Heart left ventricle (tissue), 13 donors: ENCODE data around the gene GBA3.

Source experiments
- POLR2A ChIP-seq, 2 donors: fragments of 450-650 bp; IDR thresholded peaks; one replicate each; pipeline ENCODE4 v1.6.1; 2017; ENCODE audit warnings: antibody characterized with exemption in 2 of 2, mild to moderate bottlenecking in 2 of 2, moderate library complexity in 2 of 2
- TF ChIP-seq, protein P1 (sequence below), 12 donors: fragments of 200-600 bp; sonication (generic) in 4 of 12; IDR thresholded peaks; one replicate each; pipeline versions ENCODE4 v1.5.0 to v1.8.0; 2018 to 2022; ENCODE audit warnings: antibody characterized with exemption in 12 of 12, mild to moderate bottlenecking in 5 of 12
- donor health status: ischemic (EF 13 %, LVEDD 7.1; RV severe dilation, severe dysfunction).
- donor health status: DM: no; HTN: yes; CAD: no.
- donor health status: DM: no; HTN: no; CAD: no.
- donor health status: ischemic (EF 25% LVEDD 6.9; RV normal size, moderate dysfunction).
- donor health status: ischemic (EF 25% LVEDD 5.7; RV mildly dilated, moderate dysfunction).
- donor health status: ischemic (EF 35%, LVEDD 5.7; RV mildly dilated, moderate dysfunction).
- donor health status: nonischemic (EF 11% LVEDD 7.7; RV severe dilation, severe dysfunction).
- donor health status: DM: yes; HTN: yes; CAD: no.
- donor health status: PGD.
- donor health status: ischemic (EF 29% LVEDD 5.4; RV normal size, mild dysfunction).
- donor health status: nonischemic (EF 23%, LVEDD 6.1; RV moderate dilation, normal function).

DNA sequence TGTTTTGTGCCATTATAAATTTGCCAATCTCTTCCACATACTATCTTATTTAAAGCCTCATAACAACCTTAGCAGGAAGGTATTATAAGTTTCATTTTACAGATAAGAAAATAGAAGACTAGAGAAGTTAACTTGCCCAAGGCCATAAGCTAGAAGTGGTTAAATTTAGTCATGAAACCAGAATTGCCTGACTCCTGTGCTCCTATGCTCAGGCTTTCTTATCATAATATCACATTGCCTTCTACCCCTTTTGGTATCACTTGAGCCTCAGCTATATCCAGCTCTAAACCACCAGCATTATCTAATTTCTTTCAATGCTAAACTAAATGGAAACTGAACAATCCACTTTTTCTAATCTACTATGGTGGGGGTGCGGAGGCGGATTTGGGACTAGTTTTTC, 164.7 kb downstream of the GBA3 start:
- TF ChIP-seq, protein P1, sequence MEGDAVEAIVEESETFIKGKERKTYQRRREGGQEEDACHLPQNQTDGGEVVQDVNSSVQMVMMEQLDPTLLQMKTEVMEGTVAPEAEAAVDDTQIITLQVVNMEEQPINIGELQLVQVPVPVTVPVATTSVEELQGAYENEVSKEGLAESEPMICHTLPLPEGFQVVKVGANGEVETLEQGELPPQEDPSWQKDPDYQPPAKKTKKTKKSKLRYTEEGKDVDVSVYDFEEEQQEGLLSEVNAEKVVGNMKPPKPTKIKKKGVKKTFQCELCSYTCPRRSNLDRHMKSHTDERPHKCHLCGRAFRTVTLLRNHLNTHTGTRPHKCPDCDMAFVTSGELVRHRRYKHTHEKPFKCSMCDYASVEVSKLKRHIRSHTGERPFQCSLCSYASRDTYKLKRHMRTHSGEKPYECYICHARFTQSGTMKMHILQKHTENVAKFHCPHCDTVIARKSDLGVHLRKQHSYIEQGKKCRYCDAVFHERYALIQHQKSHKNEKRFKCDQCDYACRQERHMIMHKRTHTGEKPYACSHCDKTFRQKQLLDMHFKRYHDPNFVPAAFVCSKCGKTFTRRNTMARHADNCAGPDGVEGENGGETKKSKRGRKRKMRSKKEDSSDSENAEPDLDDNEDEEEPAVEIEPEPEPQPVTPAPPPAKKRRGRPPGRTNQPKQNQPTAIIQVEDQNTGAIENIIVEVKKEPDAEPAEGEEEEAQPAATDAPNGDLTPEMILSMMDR (IDR thresholded peaks at IDR 0.05), result no peak
- TF ChIP-seq POLR2A (IDR thresholded peaks at IDR 0.05), result no peak
